CD8-positive, alpha-beta memory T cell (primary cell): ENCODE data around the gene GSPT1. TPM values are rescaled to one million over a fixed set of nuclear protein-coding genes. Genes with fewer than 3 reads are reported as not detected.
"Not testable (repeated sequence)": the region's sequence is repeated elsewhere in the genome, so short reads cannot be mapped to it uniquely, and the experiment has no call there.

Source experiments
- CTCF ChIA-PET: fragments of 350-600 bp; sonication (Branson Sonifier 250); formaldehyde crosslinking; loops from one replicate; lab custom pipeline; 2021; ENCODE audit warnings: antibody characterized with exemption; lab: Charles Lee
- POLR2A ChIA-PET: fragments of 350-600 bp; sonication (Branson Sonifier 250); formaldehyde crosslinking; loops from one replicate; lab custom pipeline; 2021; ENCODE audit warnings: antibody characterized with exemption; lab: Charles Lee
- DNase-seq, 5 donors: peaks; one replicate each; pipeline versions ENCODE4 v3.0.0 to v3.0.0-alpha.2; 2020 to 2022; ENCODE audit warnings: mixed read lengths in 1 of 5
- H3K27ac ChIP-seq: one replicate; pipeline ENCODE4 v1.7.0; 2013; ENCODE audit warnings: low read depth, mild to moderate bottlenecking, low read length, moderate library complexity
- H3K27me3 ChIP-seq: 2 replicates; pipeline ENCODE4 v1.7.0; 2013; ENCODE audit warnings: low read length, mild to moderate bottlenecking; ENCODE audit not compliant: insufficient read depth, poor library complexity, severe bottlenecking
- H3K36me3 ChIP-seq: 2 replicates; pipeline ENCODE4 v1.7.0; 2013; ENCODE audit warnings: mild to moderate bottlenecking, low read length, moderate library complexity; ENCODE audit not compliant: insufficient read depth
- H3K4me1 ChIP-seq: 2 replicates; pipeline ENCODE4 v1.7.0; 2013; ENCODE audit warnings: mild to moderate bottlenecking, low read length, moderate library complexity; ENCODE audit not compliant: insufficient read depth
- H3K4me3 ChIP-seq: 2 replicates; pipeline ENCODE4 v1.7.0; 2013; ENCODE audit warnings: mild to moderate bottlenecking, low read length
- H3K9me3 ChIP-seq: 2 replicates; pipeline ENCODE4 v1.7.0; 2013; ENCODE audit warnings: mild to moderate bottlenecking, low read length
- H3K27ac Mint-ChIP-seq, 8 donors: one replicate each; pipeline ENCODE4 v1.8.0; 2020 to 2021; ENCODE audit warnings: mixed read lengths in 8 of 8, mild to moderate bottlenecking in 6 of 8, inconsistent platforms in 3 of 8, moderate library complexity in 3 of 8
- H3K27me3 Mint-ChIP-seq, 2 donors: one replicate each; pipeline ENCODE4 v1.8.0; 2020 to 2021; ENCODE audit warnings: mixed read lengths in 2 of 2, mild to moderate bottlenecking in 1 of 2, moderate library complexity in 1 of 2
- H3K36me3 Mint-ChIP-seq, 3 donors: one replicate each; pipeline ENCODE4 v1.8.0; 2020 to 2021; ENCODE audit warnings: mixed read lengths in 3 of 3, inconsistent platforms in 1 of 3, mild to moderate bottlenecking in 1 of 3
- H3K4me1 Mint-ChIP-seq, 3 donors: one replicate each; pipeline ENCODE4 v1.8.0; 2020 to 2021; ENCODE audit warnings: mixed read lengths in 3 of 3, inconsistent platforms in 1 of 3, mild to moderate bottlenecking in 1 of 3
- H3K4me3 Mint-ChIP-seq, 7 donors: one replicate each; pipeline ENCODE4 v1.8.0; 2020 to 2021; ENCODE audit warnings: mixed read lengths in 7 of 7, mild to moderate bottlenecking in 6 of 7, moderate library complexity in 4 of 7, inconsistent platforms in 2 of 7
- H3K9me3 Mint-ChIP-seq, 5 donors: one replicate each; pipeline ENCODE4 v1.8.0; 2020 to 2022; ENCODE audit warnings: mixed read lengths in 5 of 5, mild to moderate bottlenecking in 3 of 5, moderate library complexity in 2 of 5, inconsistent platforms in 1 of 5
- polyA plus RNA-seq: library from polyadenylated mRNA; unstranded; fragments of 300-500 nt; fragmentation: Illumina TruSeq; gene quantifications from one replicate; pipeline ENCODE4 v1.2.3, GENCODE V29; 2021
- total RNA-seq, 2 experiments: library from RNA; stranded (reverse); gene quantifications; one replicate each; pipeline ENCODE4 v1.2.3, GENCODE V29; 2021

Gene GSPT1
- total and polyA plus RNA-seq, 3 experiments from 2014 or later = 90.8 to 237 (median 228) TPM

DNA sequence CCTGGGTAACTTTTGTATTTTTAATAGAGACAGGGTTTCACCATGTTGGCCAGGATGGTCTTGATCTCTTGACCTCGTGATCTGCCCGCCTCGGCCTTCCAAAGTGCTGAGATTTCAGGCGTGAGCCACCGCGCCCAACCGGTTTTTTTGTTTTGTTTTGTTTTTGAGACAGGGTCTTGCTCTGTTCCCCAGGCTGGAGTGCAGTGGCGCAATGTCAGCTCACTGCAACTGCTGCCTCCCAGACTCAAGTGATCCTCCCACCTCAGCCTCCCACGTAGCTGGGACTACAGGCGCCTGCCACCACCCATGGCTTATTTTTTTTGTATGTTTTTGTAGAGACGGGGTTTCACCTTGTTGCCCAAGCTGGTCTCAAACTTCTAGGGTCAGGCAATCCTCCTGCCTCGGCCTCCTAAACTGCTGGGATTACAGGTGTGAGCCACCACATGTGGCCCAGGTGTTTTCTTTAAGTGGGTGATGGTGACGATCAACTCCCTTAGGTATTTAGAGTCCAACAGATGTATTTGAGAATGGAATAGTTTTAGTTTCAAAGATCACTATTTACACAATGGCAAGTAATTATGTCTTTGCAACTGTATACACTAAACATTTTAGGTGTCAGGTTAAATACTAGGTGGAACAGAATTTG lies 90.1 kb downstream of the GSPT1 start:
- H3K4me1 ChIP-seq, H3K27me3 Mint-ChIP-seq, H3K4me3 ChIP-seq, H3K4me1 Mint-ChIP-seq, H3K9me3 ChIP-seq, H3K27ac Mint-ChIP-seq, H3K27ac ChIP-seq, H3K36me3 ChIP-seq, H3K27me3 ChIP-seq, H3K4me3 Mint-ChIP-seq, DNase-seq, POLR2A ChIA-PET, H3K36me3 Mint-ChIP-seq, H3K9me3 Mint-ChIP-seq: not testable (repeated sequence)
- CTCF ChIA-PET = interaction anchor here (1.7 kb wide), 1 partner anchor 111 kb away, joined by 4 read pairs; no protein-coding TSS in a partner anchor

DNA sequence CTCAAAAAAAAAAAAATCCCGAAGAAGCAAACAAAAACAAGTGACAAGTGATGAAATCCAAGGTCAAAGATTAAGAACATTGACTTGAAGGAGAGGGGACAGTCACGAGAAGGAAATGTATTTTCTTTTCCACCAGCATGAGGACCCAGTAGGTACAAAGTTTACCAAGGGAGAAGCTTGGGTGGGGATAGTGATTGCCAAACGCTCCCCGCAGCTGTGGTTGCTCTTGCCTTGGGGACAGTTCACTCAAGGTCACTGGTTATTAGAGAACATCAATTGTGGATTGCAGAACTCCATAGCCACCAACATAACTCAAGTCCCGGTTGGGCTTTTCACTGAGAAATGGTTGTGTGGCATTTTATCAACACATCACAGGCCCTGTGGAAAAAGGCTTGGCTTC lies 91.4 kb downstream of the GSPT1 start:
- CTCF ChIA-PET = no interaction called here
- H3K4me3 Mint-ChIP-seq = no peak overlapping the region
- Histone ChIP-seq H3K4me1 (no peaks in the 10 kb centered on the region), H3K27ac (no peak overlapping the region), H3K27me3 (no peaks in the 10 kb centered on the region), H3K4me3 (no peak overlapping the region), H3K9me3 (no peaks in the 10 kb centered on the region), H3K36me3 (no peaks in the 10 kb centered on the region)
- POLR2A ChIA-PET = no interaction called here
- DNase-seq = no peak
- H3K9me3 Mint-ChIP-seq = no peaks in the 10 kb centered on the region
- no peak overlapping the region for H3K27ac Mint-ChIP-seq
- peaks cover 0 to 3% of the 10 kb centered on the region in 2 donors for H3K27me3 Mint-ChIP-seq
- H3K36me3 Mint-ChIP-seq = no peaks in the 10 kb centered on the region
- H3K4me1 Mint-ChIP-seq = no peaks in the 10 kb centered on the region

DNA sequence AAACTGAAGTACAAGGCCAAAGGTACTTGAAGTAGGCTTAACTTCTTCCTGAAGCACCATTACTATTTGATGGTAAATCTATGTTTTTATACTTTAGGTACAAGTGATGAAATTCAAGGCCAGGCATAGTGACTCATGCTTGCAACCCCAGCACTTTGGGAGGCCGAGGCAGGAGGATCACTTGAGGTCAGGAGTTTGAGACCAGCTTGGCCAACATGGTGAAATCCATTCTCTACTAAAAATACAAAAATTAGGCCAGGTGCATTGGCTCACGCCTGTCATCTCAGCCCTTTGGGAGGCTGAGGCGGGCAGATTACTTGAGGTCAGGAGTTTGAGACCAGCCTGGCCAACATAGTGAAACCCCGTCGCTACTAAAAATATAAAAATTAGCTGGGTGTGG lies 92.1 kb downstream of the GSPT1 start:
- H3K27ac Mint-ChIP-seq, H3K9me3 Mint-ChIP-seq, H3K36me3 Mint-ChIP-seq, H3K4me3 ChIP-seq, H3K4me3 Mint-ChIP-seq, H3K27me3 ChIP-seq, H3K4me1 ChIP-seq, H3K36me3 ChIP-seq, H3K27me3 Mint-ChIP-seq, DNase-seq, H3K27ac ChIP-seq, H3K9me3 ChIP-seq, CTCF ChIA-PET, POLR2A ChIA-PET, H3K4me1 Mint-ChIP-seq: not testable (repeated sequence)

DNA sequence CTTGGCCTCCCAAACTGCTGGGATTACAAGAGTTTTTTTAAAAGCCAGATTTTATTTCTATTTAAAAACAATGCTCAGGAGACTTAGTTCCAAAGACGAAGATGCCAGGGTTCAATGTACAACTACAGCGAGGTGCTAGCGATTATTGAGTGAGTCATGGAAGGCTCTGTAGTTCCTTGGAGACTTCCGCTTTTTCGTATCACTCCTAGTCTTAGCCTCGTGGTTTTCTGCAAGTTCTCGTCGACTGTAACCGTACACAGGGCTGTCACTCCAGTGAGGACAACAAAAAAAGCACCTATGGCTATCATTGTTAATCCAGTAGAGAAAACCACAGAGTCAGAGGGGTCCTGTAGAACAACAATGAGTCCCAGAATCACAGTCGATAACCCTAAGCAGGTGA lies 96.0 kb downstream of the GSPT1 start:
- Histone ChIP-seq H3K9me3 (no peaks in the 10 kb centered on the region), H3K36me3 (no peaks in the 10 kb centered on the region), H3K27me3 (no peaks in the 10 kb centered on the region), H3K4me3 (no peak overlapping the region), H3K27ac (no peak overlapping the region), H3K4me1 (no peaks in the 10 kb centered on the region)
- Mint-ChIP-seq H3K4me1 (no peaks in the 10 kb centered on the region), H3K4me3 (no peak overlapping the region), H3K36me3 (no peaks in the 10 kb centered on the region), H3K27me3 (peaks cover 0 to 2% of the 10 kb centered on the region in 2 donors), H3K27ac (no peak overlapping the region), H3K9me3 (no peaks in the 10 kb centered on the region)
- no peak for DNase-seq
- POLR2A ChIA-PET = no interaction called here
- CTCF ChIA-PET = interaction anchor here (1.1 kb wide), 1 partner anchor 77 kb away, joined by 3 read pairs; the partner anchor contains the start of gene TXNDC11

DNA sequence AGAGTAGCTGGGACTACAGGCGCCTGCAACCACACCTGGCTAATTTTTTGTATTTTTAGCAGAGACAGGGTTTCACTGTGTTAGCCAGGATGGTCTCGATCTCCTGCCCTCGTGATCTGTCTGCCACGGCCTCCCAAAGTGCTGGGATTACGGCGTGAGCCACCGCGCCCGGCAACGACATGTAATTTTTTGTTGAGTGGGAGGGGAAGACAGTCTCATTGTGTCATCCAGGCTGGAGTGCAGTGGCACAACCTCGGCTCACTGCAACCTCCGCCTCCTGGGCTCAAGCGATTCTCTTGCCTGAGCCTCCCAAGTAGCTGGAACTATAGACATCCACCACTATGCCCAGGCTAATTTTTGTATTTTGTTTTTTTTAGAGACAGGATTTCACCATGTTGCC lies 96.8 kb downstream of the GSPT1 start:
- POLR2A ChIA-PET, CTCF ChIA-PET, H3K4me1 Mint-ChIP-seq, H3K4me3 ChIP-seq, H3K27me3 ChIP-seq, H3K9me3 ChIP-seq, H3K4me3 Mint-ChIP-seq, DNase-seq, H3K36me3 Mint-ChIP-seq, H3K27ac Mint-ChIP-seq, H3K27ac ChIP-seq, H3K9me3 Mint-ChIP-seq, H3K4me1 ChIP-seq, H3K27me3 Mint-ChIP-seq, H3K36me3 ChIP-seq: not testable (repeated sequence)

Other genes with a start within 250 kb of the GSPT1 start
- 1 to 10 TPM; 5.8 to 6.0 TPM for gene SNN, start 247.5 kb downstream of the GSPT1 start, total RNA-seq
- 10.6 TPM for gene SNN, start 247.5 kb downstream of the GSPT1 start, polyA plus RNA-seq
- 10 to 100 TPM; 32.8 to 38.8 TPM for gene TXNDC11, start 173.1 kb downstream of the GSPT1 start, total RNA-seq
- gene TXNDC11, start 173.1 kb downstream of the GSPT1 start, polyA plus RNA-seq = 57.8 TPM
- gene ZC3H7A, start 118.7 kb downstream of the GSPT1 start, total RNA-seq = 10 to 100 TPM; 51.9 to 54.2 TPM
- gene ZC3H7A, start 118.7 kb downstream of the GSPT1 start, polyA plus RNA-seq = 35.6 TPM
- 100 to 1,000 TPM; 355 to 362 TPM for gene RSL1D1, start 64.4 kb downstream of the GSPT1 start, total RNA-seq
- 265 TPM for gene RSL1D1, start 64.4 kb downstream of the GSPT1 start, polyA plus RNA-seq
- gene NPIPB2, start 26.1 kb upstream of the GSPT1 start, total RNA-seq = 1 to 10 TPM; 9.4 to 9.7 TPM
- gene NPIPB2, start 26.1 kb upstream of the GSPT1 start, polyA plus RNA-seq = 1.3 TPM
- not detected for gene TNFRSF17, start 49.3 kb upstream of the GSPT1 start, total RNA-seq
- not detected for gene TNFRSF17, start 49.3 kb upstream of the GSPT1 start, polyA plus RNA-seq
- 10 to 100 TPM; 12.0 to 14.4 TPM for gene SNX29, start 60.8 kb upstream of the GSPT1 start, total RNA-seq
- gene SNX29, start 60.8 kb upstream of the GSPT1 start, polyA plus RNA-seq = 12.4 TPM